ENCODE results near the gene RPLP1.

The RPLP1 gene

GRCh38 chr15:69499521-69500211, 47.0 kb downstream of the RPLP1 start:
- no peak overlapping the region for H3K4me3 ChIP-seq (replicated peaks; ENCODE audit: low read depth, low read length)
- no peaks in the 10 kb centered on the region for H3K36me3 ChIP-seq (ENCODE audit: control insufficient read depth, insufficient read depth, low read length)
- TF ChIP-seq, protein P1, sequence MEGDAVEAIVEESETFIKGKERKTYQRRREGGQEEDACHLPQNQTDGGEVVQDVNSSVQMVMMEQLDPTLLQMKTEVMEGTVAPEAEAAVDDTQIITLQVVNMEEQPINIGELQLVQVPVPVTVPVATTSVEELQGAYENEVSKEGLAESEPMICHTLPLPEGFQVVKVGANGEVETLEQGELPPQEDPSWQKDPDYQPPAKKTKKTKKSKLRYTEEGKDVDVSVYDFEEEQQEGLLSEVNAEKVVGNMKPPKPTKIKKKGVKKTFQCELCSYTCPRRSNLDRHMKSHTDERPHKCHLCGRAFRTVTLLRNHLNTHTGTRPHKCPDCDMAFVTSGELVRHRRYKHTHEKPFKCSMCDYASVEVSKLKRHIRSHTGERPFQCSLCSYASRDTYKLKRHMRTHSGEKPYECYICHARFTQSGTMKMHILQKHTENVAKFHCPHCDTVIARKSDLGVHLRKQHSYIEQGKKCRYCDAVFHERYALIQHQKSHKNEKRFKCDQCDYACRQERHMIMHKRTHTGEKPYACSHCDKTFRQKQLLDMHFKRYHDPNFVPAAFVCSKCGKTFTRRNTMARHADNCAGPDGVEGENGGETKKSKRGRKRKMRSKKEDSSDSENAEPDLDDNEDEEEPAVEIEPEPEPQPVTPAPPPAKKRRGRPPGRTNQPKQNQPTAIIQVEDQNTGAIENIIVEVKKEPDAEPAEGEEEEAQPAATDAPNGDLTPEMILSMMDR (IDR thresholded peaks at IDR 0.05; ENCODE audit: insufficient read depth, low read length, poor library complexity, severe bottlenecking), result no peak
- DNase-seq (ENCODE audit: extremely low read depth, insufficient read length), result no peak
- 0 out of 2 replicates have a peak, but pooled peaks cover 2% of the 10 kb centered on the region for H3K27me3 ChIP-seq (replicated peaks; ENCODE audit: control insufficient read depth, insufficient read depth, low read length)

GRCh38 chr15:69500339-69500738, 47.7 kb downstream of the RPLP1 start:
- H3K36me3 ChIP-seq (ENCODE audit: control insufficient read depth, insufficient read depth, low read length), result no peaks in the 10 kb centered on the region
- TF ChIP-seq, protein P1 (IDR thresholded peaks at IDR 0.05; ENCODE audit: insufficient read depth, low read length, poor library complexity, severe bottlenecking), result no peak

DNA sequence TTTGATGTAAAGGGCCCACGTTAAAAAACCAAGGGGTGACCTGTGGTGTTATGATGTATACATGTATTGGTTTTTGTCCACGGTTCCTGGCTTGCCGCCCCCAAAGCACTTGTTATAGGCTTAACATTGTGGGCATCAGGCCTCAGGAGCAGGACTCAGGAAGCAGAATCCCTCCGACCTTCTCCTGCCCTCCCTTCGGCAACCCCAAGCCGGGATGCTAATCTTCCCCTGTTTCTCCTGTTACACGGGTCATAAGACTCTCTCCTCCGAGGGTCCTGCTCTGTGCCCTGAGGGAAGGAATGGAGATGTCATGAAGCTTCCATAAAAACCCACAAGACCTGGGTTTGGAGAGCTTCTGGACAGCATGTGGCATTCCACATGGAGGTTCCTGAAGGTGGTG, 48.8 kb downstream of the RPLP1 start:
- DNase-seq (ENCODE audit: extremely low read depth, insufficient read length), result no peak
- no peaks in the 10 kb centered on the region for H3K36me3 ChIP-seq (ENCODE audit: control insufficient read depth, insufficient read depth, low read length)
- H3K4me3 ChIP-seq (replicated peaks; ENCODE audit: low read depth, low read length), result no peak overlapping the region
- TF ChIP-seq, protein P1 (IDR thresholded peaks at IDR 0.05; ENCODE audit: insufficient read depth, low read length, poor library complexity, severe bottlenecking), result no peak
- 0 out of 2 replicates have a peak, but pooled peaks cover 2% of the 10 kb centered on the region for H3K27me3 ChIP-seq (replicated peaks; ENCODE audit: control insufficient read depth, insufficient read depth, low read length)

More at GRCh38 chr15:69500339-69500738, 47.7 kb downstream of the RPLP1 start:
- Histone ChIP-seq H3K27me3 (replicated peaks; ENCODE audit: control insufficient read depth, insufficient read depth, low read length) (0 out of 2 replicates have a peak, but pooled peaks cover 2% of the 10 kb centered on the region), H3K4me3 (replicated peaks; ENCODE audit: low read depth, low read length) (no peak overlapping the region)
- no peak for DNase-seq (ENCODE audit: extremely low read depth, insufficient read length)

GRCh38 chr15:69502470-69503045, 49.9 kb downstream of the RPLP1 start:
- 0 out of 2 replicates have a peak, but pooled peaks cover 2% of the 10 kb centered on the region for H3K27me3 ChIP-seq (replicated peaks; ENCODE audit: control insufficient read depth, insufficient read depth, low read length)
- TF ChIP-seq, protein P1 (IDR thresholded peaks at IDR 0.05; ENCODE audit: insufficient read depth, low read length, poor library complexity, severe bottlenecking), result peak; percentile 37
- H3K4me3 ChIP-seq (replicated peaks; ENCODE audit: low read depth, low read length), result no peak overlapping the region
- no peak for DNase-seq (ENCODE audit: extremely low read depth, insufficient read length)
- H3K36me3 ChIP-seq (ENCODE audit: control insufficient read depth, insufficient read depth, low read length), result no peaks in the 10 kb centered on the region

- no peak for DNase-seq (ENCODE audit: extremely low read depth, insufficient read length)
- TF ChIP-seq, protein P1 (IDR thresholded peaks at IDR 0.05; ENCODE audit: insufficient read depth, low read length, poor library complexity, severe bottlenecking), result no peak
- Histone ChIP-seq H3K36me3 (ENCODE audit: control insufficient read depth, insufficient read depth, low read length) (no peaks in the 10 kb centered on the region), H3K27me3 (replicated peaks; ENCODE audit: control insufficient read depth, insufficient read depth, low read length) (0 out of 2 replicates have a peak, but pooled peaks cover 2% of the 10 kb centered on the region), H3K4me3 (replicated peaks; ENCODE audit: low read depth, low read length) (no peak overlapping the region)
Observed at GRCh38 chr15:69504352-69505040, 51.9 kb downstream of the RPLP1 start.
